ENCODE results near the gene COPE. TPM values are rescaled to one million over a fixed set of nuclear protein-coding genes. Genes with fewer than 3 reads are reported as not detected.

Gene COPE
- total and polyA plus RNA-seq, 2 of the 4 experiments (the other 2 are of a cell fraction) = 347 to 461 TPM

DNA sequence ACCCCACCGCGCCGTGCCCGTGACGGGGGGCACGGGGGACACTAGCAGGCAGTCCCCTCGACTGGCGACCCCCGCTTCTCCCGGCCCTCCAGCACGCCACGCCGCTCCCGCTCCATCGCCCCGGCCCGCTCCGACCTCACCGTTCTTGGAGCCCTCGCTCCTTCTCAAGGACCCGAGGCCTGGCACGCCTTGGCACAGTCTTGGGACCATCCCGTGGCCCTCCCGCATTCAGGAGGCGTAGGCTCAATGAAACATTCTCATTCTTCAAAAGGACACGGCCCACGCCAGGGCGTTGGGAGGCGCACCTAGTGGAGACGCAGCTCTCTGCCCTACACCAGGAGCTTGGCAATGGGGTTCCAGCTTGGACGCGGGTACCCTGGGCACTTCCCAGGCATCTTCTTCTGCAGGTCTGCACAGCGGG lies 22.8 kb downstream of the COPE start:
- no peak overlapping the region for H4K8ac ChIP-seq (ENCODE audit: low read depth in 2 of 2, low read length in 2 of 2)
- no peak overlapping the region; the same call in 1 of the 2 replicates for H2AK5ac ChIP-seq (ENCODE audit: low read depth, low read length)
- no peak; the same call in 1 of the 2 replicates for ATAC-seq (ENCODE audit: low read depth)
- peak overlapping the region; percentile 48; the same call in 1 of the 2 replicates for H3K4me2 ChIP-seq (ENCODE audit: low read depth, low read length)
- H3K36me3 ChIP-seq (ENCODE audit: control insufficient read depth, insufficient read depth, low read length) = peaks cover 25% of the 10 kb centered on the region
- no peak overlapping the region for H3K56ac ChIP-seq (ENCODE audit: extremely low read depth, insufficient read depth, low read length)
- no peak for TF ChIP-seq BHLHE40 (IDR thresholded peaks at IDR 0.05; ENCODE audit: low read depth, low read length)
- no peak for TF ChIP-seq MXI1 (IDR thresholded peaks at IDR 0.05; ENCODE audit: borderline replicate concordance, low read depth, low read length)
- TF ChIP-seq NFE2L2 (IDR thresholded peaks at IDR 0.05; ENCODE audit: low read depth, low read length) = no peak
- TF ChIP-seq POLR2A (IDR thresholded peaks at IDR 0.05; ENCODE audit: low read depth, low read length) = no peak
- TF ChIP-seq, protein P1, sequence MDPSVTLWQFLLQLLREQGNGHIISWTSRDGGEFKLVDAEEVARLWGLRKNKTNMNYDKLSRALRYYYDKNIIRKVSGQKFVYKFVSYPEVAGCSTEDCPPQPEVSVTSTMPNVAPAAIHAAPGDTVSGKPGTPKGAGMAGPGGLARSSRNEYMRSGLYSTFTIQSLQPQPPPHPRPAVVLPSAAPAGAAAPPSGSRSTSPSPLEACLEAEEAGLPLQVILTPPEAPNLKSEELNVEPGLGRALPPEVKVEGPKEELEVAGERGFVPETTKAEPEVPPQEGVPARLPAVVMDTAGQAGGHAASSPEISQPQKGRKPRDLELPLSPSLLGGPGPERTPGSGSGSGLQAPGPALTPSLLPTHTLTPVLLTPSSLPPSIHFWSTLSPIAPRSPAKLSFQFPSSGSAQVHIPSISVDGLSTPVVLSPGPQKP (IDR thresholded peaks at IDR 0.05; ENCODE audit: borderline replicate concordance, low read depth, low read length) = no peak
- no peak for TF ChIP-seq FOS (IDR thresholded peaks at IDR 0.05; ENCODE audit: low read depth, low read length)
- TF ChIP-seq CTCF (conservative IDR thresholded peaks at IDR 0.05; ENCODE audit: low read depth, low read length) = no peak
- no peak for TF ChIP-seq RFX5 (IDR thresholded peaks at IDR 0.05; ENCODE audit: low read depth, low read length)
- no peak for TF ChIP-seq RAD21 (IDR thresholded peaks at IDR 0.05; ENCODE audit: low read length)
- no peak for TF ChIP-seq MAZ (IDR thresholded peaks at IDR 0.05; ENCODE audit: borderline replicate concordance, low read depth, low read length)
- no peak for TF ChIP-seq CEBPB (IDR thresholded peaks at IDR 0.05; ENCODE audit: low read depth, low read length)
- TF ChIP-seq MAFK (IDR thresholded peaks at IDR 0.05; ENCODE audit: low read depth, low read length) = no peak
- no peak for TF ChIP-seq USF2 (IDR thresholded peaks at IDR 0.05; ENCODE audit: low read depth, low read length)
- no peak for TF ChIP-seq CHD1 (IDR thresholded peaks at IDR 0.05; ENCODE audit: low read depth, low read length)
- no peak for TF ChIP-seq SMC3 (IDR thresholded peaks at IDR 0.05; ENCODE audit: low read depth, low read length)
- TF ChIP-seq RCOR1 (IDR thresholded peaks at IDR 0.05; ENCODE audit: insufficient replicate concordance, low read length) = no peak
- peaks cover 8% of the 10 kb centered on the region; the same call in 1 of the 2 replicates for H3K4me1 ChIP-seq (ENCODE audit: control insufficient read depth, insufficient read depth, low read length)
- dilution Hi-C loops (cut with HindIII; ENCODE audit: low sequenced_read_pairs, unreplicated experiment) = no loop called here
- peaks cover 7% of the 10 kb centered on the region; the same call in 1 of the 2 replicates for H3K27me3 ChIP-seq (ENCODE audit: control insufficient read depth, insufficient read depth, low read length)
- H2BK120ac ChIP-seq (ENCODE audit: low read depth, low read length) = no peak overlapping the region
- BruUV-seq (replicated peaks) = no TSS peak
- WGBS, 2 experiments (ENCODE audit: extremely low coverage in 2 of 2, insufficient read length in 1 of 2) = 12% methylated on average over 20 of the region's 33 CpGs; no CpG with 5 or more reads in 1 of the 2 experiments
- peak overlapping the region; percentile 28 for H2AK9ac ChIP-seq (replicated peaks; ENCODE audit: low read depth, low read length, poor library complexity)
- no peak overlapping the region for H4K5ac ChIP-seq (ENCODE audit: low read depth, low read length)
- no peak overlapping the region for H3K18ac ChIP-seq (ENCODE audit: low read depth, low read length)
- no peak overlapping the region for H3K14ac ChIP-seq (replicated peaks; ENCODE audit: low read depth, low read length)
- peaks cover 0 to 3% of the 10 kb centered on the region in 2 experiments; a peak in 1 of 4 replicates for H3K79me1 ChIP-seq (ENCODE audit: low read depth in 1 of 2, low read length in 2 of 2)
- no peak for DNase-seq
- no peak overlapping the region for H3K27ac ChIP-seq (ENCODE audit: insufficient read depth, low read length)
- H2AFZ ChIP-seq (replicated peaks; ENCODE audit: low read length, poor library complexity) = peak overlapping the region; percentile 58
- ChIA-PET CTCF (interaction anchor here (1.0 to 1.3 kb wide), 2 partner anchors 91 to 100 kb away, joined by 3 to 7 read pairs; no protein-coding TSS in a partner anchor), POLR2A (ENCODE audit: unreplicated experiment) (no interaction called here)
- H3K4ac ChIP-seq (ENCODE audit: low read depth, low read length) = no peak overlapping the region
- H3K9ac ChIP-seq (ENCODE audit: low read depth, low read length) = no peak overlapping the region
- H4K91ac ChIP-seq (ENCODE audit: insufficient read depth, low read depth, low read length) = no peak overlapping the region
- no peak overlapping the region for H3K23ac ChIP-seq (ENCODE audit: low read depth, low read length)
- intact Hi-C loops (cut with micrococcal nuclease) = loop anchor here (1.0 kb wide), 1 partner anchor 21 kb away; no protein-coding TSS in a partner anchor
- no peak overlapping the region for H2BK20ac ChIP-seq (ENCODE audit: low read depth, low read length)
- no peak overlapping the region; the same call in 1 of the 2 replicates for H3K4me3 ChIP-seq (ENCODE audit: insufficient read depth, low read depth, low read length)
- no peaks in the 10 kb centered on the region for H3K9me1 ChIP-seq (ENCODE audit: insufficient read depth, low read length)
- peaks cover 27% of the 10 kb centered on the region for H4K20me1 ChIP-seq (ENCODE audit: insufficient read depth, low read length)
- in situ Hi-C loops (cut with MboI; ENCODE audit: low sequenced_read_pairs) = no loop called here
- H3K9me3 ChIP-seq (ENCODE audit: control insufficient read depth, insufficient read depth, low read length) = no peaks in the 10 kb centered on the region
- no peak overlapping the region for H2BK15ac ChIP-seq (ENCODE audit: low read depth, low read length)
- H2BK5ac ChIP-seq (ENCODE audit: low read depth, low read length, poor library complexity, severe bottlenecking) = no peak overlapping the region
